Cardiac fibroblast (primary cell): Measurements from ENCODE around the gene LRRC8A.

ENCODE experiments used
- DNase-seq, 2 donors: peaks; one replicate each; pipeline versions ENCODE4 v3.0.0 to v3.0.0-alpha.2; 2010; ENCODE audit warnings: low read depth in 2 of 2
- H3K4me3 ChIP-seq, 2 donors: replicated peaks in 1 of 2; 1 replicate in 1 of 2; 2 replicates in 1 of 2; pipeline ENCODE4 v1.5.1; 2011; ENCODE audit warnings: low read depth in 2 of 2, low read length in 2 of 2, mild to moderate bottlenecking in 2 of 2, moderate library complexity in 1 of 2
- TF ChIP-seq, protein P1 (sequence below): IDR thresholded peaks from one replicate; pipeline ENCODE4 v1.5.1; 2011; ENCODE audit warnings: low read depth, mild to moderate bottlenecking, low read length, inconsistent platforms

LRRC8A gene

DNA sequence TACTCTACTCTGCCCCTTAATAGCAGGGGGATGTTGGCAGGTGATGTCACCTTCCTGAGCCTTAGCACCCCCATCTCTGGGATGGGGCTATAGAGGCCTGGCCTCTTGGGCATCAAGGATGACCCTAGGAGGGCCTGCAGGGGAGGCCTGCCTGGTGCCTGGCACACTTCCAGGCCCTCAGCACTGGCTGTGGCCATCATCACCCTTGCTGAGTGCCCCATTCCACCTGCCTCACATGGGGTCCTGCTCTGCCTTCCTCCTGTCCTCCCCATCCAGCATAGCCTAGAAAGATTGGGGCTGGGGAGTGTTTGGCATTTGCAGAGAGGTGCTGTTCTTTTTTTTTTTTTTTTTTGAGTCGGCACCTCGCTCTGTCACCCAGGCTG, 21.1 kb downstream of the LRRC8A start:
- H3K4me3 ChIP-seq: no peak overlapping the region
- DNase-seq: no peak
- TF ChIP-seq, protein P1, sequence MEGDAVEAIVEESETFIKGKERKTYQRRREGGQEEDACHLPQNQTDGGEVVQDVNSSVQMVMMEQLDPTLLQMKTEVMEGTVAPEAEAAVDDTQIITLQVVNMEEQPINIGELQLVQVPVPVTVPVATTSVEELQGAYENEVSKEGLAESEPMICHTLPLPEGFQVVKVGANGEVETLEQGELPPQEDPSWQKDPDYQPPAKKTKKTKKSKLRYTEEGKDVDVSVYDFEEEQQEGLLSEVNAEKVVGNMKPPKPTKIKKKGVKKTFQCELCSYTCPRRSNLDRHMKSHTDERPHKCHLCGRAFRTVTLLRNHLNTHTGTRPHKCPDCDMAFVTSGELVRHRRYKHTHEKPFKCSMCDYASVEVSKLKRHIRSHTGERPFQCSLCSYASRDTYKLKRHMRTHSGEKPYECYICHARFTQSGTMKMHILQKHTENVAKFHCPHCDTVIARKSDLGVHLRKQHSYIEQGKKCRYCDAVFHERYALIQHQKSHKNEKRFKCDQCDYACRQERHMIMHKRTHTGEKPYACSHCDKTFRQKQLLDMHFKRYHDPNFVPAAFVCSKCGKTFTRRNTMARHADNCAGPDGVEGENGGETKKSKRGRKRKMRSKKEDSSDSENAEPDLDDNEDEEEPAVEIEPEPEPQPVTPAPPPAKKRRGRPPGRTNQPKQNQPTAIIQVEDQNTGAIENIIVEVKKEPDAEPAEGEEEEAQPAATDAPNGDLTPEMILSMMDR: no peak

DNA sequence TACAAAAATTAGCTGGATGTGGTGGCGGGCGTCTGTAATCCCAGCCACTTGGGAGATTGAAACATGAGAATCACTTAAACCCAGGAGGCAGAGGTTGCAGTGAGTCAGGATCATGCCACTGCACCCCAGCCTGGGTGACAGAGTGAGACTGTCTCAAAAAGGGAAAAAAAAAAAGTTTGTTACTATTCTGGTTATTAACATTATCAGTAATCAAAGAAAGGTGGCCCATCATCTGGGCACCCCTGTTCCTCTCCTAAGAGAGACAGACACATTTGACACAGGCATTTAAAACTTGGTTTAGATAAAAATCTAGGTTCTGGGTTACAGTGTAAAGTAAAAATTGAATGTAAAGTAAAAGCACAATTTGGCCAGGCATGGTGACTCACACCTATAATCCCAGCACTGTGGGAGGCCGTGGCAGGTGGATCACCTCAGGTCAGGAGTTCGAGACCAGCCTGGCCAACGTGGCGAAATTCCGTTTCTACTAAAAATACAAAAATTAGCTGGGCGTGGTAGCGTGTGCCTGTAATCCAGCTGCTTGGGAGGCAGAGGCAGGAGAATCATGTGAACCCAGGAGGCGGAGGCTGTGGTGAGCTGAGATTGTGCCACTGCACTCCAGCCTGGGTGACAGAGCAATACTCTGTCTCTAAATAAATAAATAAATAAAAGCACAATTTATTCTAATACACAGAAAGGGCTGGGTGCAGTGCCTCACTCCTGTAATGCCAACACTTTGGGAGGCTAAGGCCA, 22.1 kb downstream of the LRRC8A start:
- no peak overlapping the region for H3K4me3 ChIP-seq
- DNase-seq: peak in 1 of 2 donors; percentile 46
- TF ChIP-seq, protein P1: no peak

DNA sequence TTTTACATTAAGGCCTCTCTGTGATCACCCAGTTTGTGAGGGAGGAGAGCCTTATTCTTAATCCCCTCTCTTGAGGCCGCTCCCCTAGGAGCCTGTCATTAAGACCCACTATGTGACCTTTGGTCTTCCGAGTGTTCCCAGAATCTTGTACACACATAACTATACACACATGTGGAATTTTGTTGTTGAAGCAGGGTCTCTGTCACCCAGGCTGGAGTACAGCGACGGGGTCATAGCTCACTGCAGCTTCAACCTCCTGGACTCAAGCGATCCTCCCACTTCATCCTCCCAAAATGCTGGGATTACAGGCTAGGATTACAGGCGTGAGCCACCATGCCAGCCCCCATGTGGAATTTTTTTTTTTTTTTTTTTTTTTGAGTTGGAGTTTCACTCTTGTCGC, 24.0 kb downstream of the LRRC8A start:
- TF ChIP-seq, protein P1: no peak
- no peak for DNase-seq
- no peak overlapping the region for H3K4me3 ChIP-seq

DNA sequence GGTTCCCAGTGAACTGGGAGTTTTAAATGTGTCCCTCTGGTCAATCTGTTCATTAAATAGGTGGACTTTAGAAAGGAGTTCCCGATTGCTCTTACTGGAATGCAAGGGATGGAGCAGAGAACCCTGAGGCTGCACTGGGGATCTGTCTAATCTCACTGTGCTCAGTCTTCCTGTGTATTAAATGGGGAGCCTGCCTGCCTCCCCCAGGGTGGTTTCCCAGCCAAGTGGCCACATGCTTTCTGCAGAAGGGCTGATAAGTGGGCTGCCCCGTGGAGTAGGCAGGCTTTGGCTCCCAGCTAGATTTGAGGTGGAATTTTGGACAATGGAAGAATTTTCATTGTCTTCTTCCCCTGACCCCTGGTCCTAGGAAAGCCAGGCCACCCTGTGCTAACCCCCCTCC, 24.8 kb downstream of the LRRC8A start:
- peak in 1 of 2 donors; percentile 29 for DNase-seq
- TF ChIP-seq, protein P1: no peak
- H3K4me3 ChIP-seq: no peak overlapping the region

DNA sequence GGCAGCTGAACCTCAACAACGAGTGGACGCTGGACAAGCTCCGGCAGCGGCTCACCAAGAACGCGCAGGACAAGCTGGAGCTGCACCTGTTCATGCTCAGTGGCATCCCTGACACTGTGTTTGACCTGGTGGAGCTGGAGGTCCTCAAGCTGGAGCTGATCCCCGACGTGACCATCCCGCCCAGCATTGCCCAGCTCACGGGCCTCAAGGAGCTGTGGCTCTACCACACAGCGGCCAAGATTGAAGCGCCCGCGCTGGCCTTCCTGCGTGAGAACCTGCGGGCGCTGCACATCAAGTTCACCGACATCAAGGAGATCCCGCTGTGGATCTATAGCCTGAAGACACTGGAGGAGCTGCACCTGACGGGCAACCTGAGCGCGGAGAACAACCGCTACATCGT, 26.4 kb downstream of the LRRC8A start:
- TF ChIP-seq, protein P1: no peak
- H3K4me3 ChIP-seq: no peak overlapping the region
- no peak for DNase-seq

DNA sequence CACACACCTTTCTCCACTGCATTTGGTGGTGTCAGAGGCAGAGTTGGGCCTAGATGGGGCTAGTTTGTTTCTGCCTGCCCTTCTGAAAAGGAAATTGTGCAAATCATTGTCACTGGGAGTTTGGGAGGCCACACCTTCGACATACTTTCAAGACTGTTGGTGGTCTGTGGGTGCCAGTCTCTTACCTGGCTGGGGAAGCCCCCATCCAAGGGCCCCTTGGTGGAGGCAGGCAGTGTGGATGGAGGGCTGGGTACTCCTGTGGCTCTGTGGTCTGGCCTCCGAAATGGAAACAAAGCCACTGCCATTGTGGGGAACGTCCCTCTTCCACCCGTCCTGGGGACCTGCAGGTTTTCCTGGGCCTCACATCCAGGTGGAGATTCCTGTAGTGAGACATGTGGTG, 27.9 kb downstream of the LRRC8A start:
- TF ChIP-seq, protein P1: no peak
- no peak for DNase-seq
- H3K4me3 ChIP-seq: no peak overlapping the region

DNA sequence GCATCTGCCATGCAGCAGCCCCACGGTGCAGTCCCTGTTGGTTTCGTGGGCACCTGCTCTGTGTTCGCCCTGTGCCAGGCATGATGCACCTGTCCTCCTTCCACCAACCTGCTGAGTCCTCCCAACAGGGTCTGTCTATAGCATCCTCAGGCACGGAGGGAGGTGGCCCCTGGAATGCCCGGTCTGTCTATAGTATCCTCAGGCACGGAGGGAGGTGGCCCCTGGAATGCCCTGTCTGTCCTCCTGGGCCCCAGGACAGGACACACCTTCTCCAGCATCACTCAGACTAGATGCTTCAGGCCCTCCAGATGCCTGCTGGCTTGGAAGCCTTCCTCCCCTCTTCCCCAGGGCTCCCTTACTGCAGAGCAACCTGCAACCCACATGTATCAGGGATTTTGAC, 29.0 kb downstream of the LRRC8A start:
- TF ChIP-seq, protein P1: no peak
- no peak for DNase-seq
- H3K4me3 ChIP-seq: no peak overlapping the region
